ENCODE measurements around the gene DDAH2. TPM values are rescaled to one million over a fixed set of nuclear protein-coding genes. Genes with fewer than 3 reads are reported as not detected.
A peak's percentile ranks its signal among the peaks of the same experiment; 100 is the strongest.

Gene DDAH2
- total RNA-seq, 6 experiments from 2014 or later: 16.3 to 27.5 (median 19.1) TPM

DNA sequence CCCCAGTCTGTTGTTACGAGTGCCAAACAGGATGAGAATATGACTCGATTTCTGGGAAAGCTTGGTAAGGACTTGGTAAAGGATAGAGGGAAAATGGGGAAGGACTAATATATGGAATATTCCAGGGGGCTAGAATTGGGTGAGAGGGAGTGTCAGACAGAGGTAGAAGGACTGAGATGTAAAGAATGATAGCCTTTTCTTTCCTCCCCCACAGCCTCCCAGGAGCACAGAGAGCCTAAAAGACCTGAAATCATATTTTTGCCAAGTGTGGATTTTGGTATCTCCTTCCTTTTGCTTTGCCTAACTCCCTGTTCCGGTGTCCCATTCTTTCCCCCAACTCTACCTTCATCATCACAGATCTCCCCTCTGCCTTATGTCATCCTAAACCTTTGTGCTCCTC, 13.8 kb upstream of the DDAH2 start:
- WGBS (ENCODE audit: insufficient coverage, low coverage, low lambda C conversion rate, missing lambda C conversion rate): 92% methylated on average over 3 of the region's 3 CpGs
- peaks cover 0 to 21% (median 0%) of the 10 kb centered on the region in 4 donors for H3K4me1 ChIP-seq
- H3K36me3 ChIP-seq: no peaks in the 10 kb centered on the region
- no peak overlapping the region for H3K27ac ChIP-seq
- no peak overlapping the region for H3K4me3 ChIP-seq
- ATAC-seq (no peak), DNase-seq (no peak)
- intact Hi-C loops (cut with DNase I): no loop called here
- no peaks in the 10 kb centered on the region for H3K9me3 ChIP-seq
- no peaks in the 10 kb centered on the region for H3K27me3 ChIP-seq
- TF ChIP-seq POLR2A (IDR thresholded peaks at IDR 0.05): no peak
- TF ChIP-seq, protein P1, sequence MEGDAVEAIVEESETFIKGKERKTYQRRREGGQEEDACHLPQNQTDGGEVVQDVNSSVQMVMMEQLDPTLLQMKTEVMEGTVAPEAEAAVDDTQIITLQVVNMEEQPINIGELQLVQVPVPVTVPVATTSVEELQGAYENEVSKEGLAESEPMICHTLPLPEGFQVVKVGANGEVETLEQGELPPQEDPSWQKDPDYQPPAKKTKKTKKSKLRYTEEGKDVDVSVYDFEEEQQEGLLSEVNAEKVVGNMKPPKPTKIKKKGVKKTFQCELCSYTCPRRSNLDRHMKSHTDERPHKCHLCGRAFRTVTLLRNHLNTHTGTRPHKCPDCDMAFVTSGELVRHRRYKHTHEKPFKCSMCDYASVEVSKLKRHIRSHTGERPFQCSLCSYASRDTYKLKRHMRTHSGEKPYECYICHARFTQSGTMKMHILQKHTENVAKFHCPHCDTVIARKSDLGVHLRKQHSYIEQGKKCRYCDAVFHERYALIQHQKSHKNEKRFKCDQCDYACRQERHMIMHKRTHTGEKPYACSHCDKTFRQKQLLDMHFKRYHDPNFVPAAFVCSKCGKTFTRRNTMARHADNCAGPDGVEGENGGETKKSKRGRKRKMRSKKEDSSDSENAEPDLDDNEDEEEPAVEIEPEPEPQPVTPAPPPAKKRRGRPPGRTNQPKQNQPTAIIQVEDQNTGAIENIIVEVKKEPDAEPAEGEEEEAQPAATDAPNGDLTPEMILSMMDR (IDR thresholded peaks at IDR 0.05): no peak

DNA sequence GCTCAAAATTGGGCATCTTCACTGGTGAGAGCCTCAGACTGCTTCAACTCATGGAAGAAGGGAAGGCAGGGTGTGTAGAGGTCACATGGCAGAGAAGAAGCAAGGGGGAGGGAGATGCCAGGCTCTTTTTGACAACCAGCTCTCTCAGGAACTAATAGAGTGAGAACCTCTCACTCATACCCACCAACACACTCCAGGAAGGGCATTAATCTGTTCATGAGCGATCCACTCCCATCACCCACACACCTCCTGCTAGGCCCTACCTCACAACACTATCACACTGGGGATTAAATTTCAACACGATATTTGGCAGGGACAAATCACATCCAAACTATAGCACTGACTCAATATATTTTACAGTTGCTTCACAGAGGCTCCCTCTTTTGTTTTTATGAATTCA, 12.7 kb upstream of the DDAH2 start:
- Histone ChIP-seq H3K4me3 (no peak overlapping the region), H3K4me1 (peaks cover 0 to 32% (median 4%) of the 10 kb centered on the region in 4 donors), H3K9me3 (no peaks in the 10 kb centered on the region), H3K27me3 (no peaks in the 10 kb centered on the region), H3K36me3 (no peaks in the 10 kb centered on the region), H3K27ac (no peak overlapping the region)
- 74% methylated on average over 2 of the region's 2 CpGs for WGBS (ENCODE audit: insufficient coverage, low coverage, low lambda C conversion rate, missing lambda C conversion rate)
- TF ChIP-seq POLR2A (IDR thresholded peaks at IDR 0.05): no peak
- TF ChIP-seq, protein P1 (IDR thresholded peaks at IDR 0.05): no peak
- intact Hi-C loops (cut with DNase I): no loop called here
- no peak for DNase-seq
- ATAC-seq: no peak

DNA sequence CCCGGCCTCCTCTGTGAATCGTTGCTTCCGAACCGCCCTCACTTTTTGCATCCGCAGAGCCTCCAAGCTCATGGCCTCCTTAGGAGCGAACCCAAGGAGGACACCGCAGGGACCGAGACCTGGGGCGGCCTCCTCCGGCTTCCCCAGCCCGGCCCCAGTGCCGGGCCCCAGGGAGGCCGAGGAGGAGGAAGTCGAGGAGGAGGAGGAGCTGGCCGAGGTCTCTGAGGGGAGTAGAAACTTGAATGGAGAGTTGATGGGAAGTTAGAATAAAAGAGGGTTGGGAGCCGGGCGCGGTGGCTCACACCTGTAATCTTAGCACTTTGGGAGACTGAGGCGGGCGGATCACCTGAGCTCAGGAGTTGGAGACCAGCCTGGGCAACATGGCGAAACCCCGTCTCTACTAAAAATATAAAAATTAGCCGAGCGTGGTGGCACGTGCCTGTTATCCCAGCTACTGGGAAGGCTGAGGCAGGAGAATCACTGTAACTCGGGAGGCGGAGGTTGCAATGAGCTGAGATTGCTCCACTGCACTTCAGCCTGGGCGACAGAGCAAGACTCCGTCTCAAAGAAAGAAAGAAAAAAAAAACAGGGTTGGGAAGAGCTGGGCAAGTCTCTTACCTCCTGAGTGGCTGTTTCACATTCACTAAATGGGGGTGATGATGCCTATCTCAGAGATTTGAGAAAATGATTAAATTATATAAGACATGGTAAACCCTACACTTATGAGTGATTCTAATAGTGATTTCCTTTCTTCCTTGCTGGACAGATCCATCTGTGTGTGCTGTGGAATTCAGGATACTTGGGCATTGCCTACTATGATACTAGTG, 11.5 kb upstream of the DDAH2 start:
- 23% methylated on average over 24 of the region's 29 CpGs for WGBS (ENCODE audit: insufficient coverage, low coverage, low lambda C conversion rate, missing lambda C conversion rate)
- no peaks in the 10 kb centered on the region for H3K27me3 ChIP-seq
- DNase-seq: peak in 2 of 3 donors; percentile 43 to 63
- peak overlapping the region; percentile 65 to 79 (median 76) for H3K4me3 ChIP-seq
- peaks cover 0 to 37% (median 5%) of the 10 kb centered on the region in 4 donors for H3K4me1 ChIP-seq
- no peak for ATAC-seq
- H3K36me3 ChIP-seq: no peaks in the 10 kb centered on the region
- intact Hi-C loops (cut with DNase I): no loop called here
- TF ChIP-seq POLR2A (IDR thresholded peaks at IDR 0.05): no peak
- TF ChIP-seq, protein P1 (IDR thresholded peaks at IDR 0.05): no peak
- H3K27ac ChIP-seq: peak overlapping the region; percentile 16 to 76 (median 50)
- no peaks in the 10 kb centered on the region for H3K9me3 ChIP-seq

DNA sequence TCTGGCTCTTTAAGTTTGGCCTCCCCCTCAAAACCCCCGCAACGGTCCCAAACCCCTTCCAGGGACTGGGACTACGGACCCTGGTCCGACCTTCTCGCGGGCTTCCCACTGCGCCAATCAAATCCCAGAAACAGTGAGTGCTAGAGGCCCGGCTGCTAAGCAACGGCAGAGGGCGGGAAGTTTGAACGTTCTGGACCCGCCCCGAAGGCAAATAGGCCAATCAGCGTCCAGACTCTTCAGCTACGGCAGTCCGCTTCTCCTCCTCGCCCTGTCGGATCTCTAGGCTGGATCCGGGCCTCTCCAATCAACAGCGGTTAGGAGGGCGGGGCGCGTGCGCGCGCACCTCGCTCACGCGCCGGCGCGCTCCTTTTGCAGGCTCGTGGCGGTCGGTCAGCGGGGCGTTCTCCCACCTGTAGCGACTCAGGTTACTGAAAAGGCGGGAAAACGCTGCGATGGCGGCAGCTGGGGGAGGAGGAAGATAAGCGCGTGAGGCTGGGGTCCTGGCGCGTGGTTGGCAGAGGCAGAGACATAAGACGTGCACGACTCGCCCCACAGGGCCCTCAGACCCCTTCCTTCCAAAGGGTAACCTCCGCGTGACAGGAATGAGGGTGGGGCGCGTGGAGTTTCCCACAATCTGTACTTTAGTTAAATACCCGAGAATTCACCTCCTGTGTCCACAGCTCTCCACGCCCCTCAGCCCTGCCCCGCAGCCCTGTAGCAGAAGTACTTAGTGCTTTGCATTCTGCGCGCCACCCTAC, 10.7 kb upstream of the DDAH2 start, which contains the start of gene MSH5:
Gene MSH5, plus strand, starts transcription at position 367 of the 758 bp plus-strand sequence. CDS start 462 bp downstream, outside the sequence.
- intact Hi-C loops (cut with DNase I): no loop called here
- TF ChIP-seq, protein P1 (IDR thresholded peaks at IDR 0.05): no peak
- peak; percentile 50 for TF ChIP-seq POLR2A (IDR thresholded peaks at IDR 0.05)
- WGBS (ENCODE audit: insufficient coverage, low coverage, low lambda C conversion rate, missing lambda C conversion rate): 0% methylated on average over 44 of the region's 58 CpGs
- no peaks in the 10 kb centered on the region for H3K27me3 ChIP-seq
- no peaks in the 10 kb centered on the region for H3K36me3 ChIP-seq
- peaks cover 0 to 42% (median 5%) of the 10 kb centered on the region in 4 donors for H3K4me1 ChIP-seq
- H3K4me3 ChIP-seq: peak within 1 kb of the TSS; percentile 65 to 79 (median 76)
- H3K9me3 ChIP-seq: no peaks in the 10 kb centered on the region
- peak; percentile 76 to 92 (median 87) for ATAC-seq
- peak; percentile 97 to 99 (median 99) for DNase-seq
- peak within 1 kb of the TSS; percentile 87 to 97 (median 93) for H3K27ac ChIP-seq
